HG03575 (cell line): ENCODE measurements around the gene ANKRD52.
A peak's percentile ranks its signal among the peaks of the same experiment; 100 is the strongest.

Source experiments
- ATAC-seq: cut with Tn5 transposase; IDR thresholded peaks from one replicate; pipeline ENCODE4 v1.9.1; 2021; ENCODE audit not compliant: unreplicated experiment, insufficient number of reproducible peaks, low FRiP score; ENCODE audit errors: extremely low read depth

ANKRD52 gene

DNA sequence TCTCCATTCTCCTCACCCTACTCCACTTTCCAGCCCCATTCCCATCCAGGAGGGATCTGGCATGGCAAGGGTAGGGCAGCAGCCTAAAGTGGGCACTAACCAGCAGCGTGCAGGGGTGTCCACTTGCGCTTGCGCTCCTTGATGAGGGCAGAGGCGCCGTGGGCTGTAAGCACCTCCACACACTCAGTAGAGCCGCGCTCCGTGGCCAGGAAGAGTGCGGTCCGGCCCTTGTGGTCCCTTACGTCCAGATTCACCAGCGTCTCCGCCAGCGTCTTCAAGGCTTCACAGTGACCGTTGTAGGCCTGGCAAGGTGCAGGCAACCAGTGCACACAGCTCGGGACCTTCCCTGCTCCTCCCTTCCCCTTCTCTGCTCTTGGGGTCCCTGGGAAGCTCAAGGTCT is 10.3 kb downstream of the ANKRD52 start:
- no peak for ATAC-seq

- ATAC-seq: no peak
Measured at GRCh38 chr12:56244494-56244893, 13.7 kb downstream of the ANKRD52 start.

- no peak for ATAC-seq
Measured at GRCh38 chr12:56243731-56244181, 14.4 kb downstream of the ANKRD52 start.

GRCh38 chr12:56242986-56243385 is 15.2 kb downstream of the ANKRD52 start:
- ATAC-seq: no peak

DNA sequence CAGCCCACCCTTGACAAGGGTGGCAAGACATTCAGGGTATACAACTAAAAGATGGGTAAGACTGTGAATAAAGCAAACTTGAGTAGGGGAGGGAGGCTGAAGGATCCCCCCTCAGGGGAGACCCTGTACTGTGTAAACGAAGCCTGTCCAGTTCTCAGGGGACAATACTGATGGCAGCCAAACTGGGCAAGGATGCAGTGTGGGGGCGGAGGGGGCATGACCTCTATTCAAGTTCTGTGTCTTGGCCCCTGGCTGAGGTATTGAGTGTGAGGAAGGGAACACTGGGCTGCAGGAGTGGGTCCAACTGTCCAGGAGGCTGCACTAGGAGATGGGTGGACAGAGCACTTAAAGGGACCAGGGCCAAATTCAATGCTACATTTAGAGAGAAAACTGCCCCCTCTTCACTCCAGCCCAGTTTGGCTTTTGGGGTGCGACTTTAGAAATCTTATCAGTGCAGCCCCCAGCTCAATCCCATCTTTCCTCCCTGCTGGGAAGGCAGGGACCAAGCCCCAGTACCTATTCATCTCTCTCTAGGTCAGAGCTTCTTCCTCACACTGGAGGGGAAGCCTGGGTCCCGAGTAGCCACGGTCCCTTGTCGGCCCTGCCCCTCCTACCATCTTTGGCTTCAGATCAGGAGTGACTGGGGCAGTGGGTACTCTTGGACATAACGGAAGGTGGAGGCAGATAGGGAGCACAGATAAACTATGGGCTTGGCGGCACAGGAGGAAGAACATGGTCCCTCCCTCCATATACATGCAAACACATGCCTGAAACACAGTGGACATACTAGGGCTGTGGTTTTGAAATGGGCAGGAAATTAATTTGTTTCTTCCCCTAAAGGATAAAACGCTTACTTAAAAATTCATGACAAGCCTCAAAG is 16.5 kb downstream of the ANKRD52 start:
- no peak for ATAC-seq

GRCh38 chr12:56237552-56237951 is 20.6 kb downstream of the ANKRD52 start:
- no peak for ATAC-seq

DNA sequence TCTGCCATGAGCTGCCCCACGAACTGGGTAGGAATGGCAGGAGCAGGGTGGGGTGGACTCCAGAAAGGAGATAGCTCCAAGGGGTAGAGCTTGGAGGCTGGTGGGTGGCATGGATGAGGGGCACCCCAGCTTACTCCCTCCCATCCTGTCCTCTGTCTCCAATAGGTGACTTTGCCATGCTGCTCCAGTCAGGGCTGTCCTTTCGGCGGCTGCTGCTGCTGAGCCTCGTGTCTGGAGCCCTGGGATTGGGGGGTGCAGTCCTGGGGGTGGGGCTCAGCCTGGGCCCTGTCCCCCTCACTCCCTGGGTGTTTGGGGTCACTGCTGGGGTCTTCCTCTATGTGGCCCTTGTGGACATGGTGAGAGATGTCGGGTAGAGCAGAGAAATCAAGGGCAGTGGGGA is 21.2 kb downstream of the ANKRD52 start:
- no peak for ATAC-seq

DNA sequence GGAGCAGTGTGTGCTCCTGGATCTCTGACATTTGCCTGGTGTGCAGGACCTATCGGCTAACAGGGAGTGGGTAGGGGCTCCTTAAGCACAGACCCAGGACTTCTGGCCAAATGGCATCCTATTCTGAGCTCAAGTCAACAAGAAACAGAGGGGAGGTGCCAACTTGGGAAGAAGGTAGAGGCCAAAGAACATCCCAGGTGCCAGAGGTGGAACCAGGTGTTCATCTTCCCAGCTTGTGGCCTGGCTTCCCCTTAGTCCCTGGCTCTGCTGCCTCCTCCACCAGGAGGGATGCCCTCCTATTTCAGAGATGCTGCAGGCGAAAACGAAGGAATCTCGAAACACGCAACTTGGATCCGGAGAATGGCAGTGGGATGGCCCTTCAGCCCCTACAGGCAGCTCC is 22.1 kb downstream of the ANKRD52 start:
- ATAC-seq: no peak

DNA sequence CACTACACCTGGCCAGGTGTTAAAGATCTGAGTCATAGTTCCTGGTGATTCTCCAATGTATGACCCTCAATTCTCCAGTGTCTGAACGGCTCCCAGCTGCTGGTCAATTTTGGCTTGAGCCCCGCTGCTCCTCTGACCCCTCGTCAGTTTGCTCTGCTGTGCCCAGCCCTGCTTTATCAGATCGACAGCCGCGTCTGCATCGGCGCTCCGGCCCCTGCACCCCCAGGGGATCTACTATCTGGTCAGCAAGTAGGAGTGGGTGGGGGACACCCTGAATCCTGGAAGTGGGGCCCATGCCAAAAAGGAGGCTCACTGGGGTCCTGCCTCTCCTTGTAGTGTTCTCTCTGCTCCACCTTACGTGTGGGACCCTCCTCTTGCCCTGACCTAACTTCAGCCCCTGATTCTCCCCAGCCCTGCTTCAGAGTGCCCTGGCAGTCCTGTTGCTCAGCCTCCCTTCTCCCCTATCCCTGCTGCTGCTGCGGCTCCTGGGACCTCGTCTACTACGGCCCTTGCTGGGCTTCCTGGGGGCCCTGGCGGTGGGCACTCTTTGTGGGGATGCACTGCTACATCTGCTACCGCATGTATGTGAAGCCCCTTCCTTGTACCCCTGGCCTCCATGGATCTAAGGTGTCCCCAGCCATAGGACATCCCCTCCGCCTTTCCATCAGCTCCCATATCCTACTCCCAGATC is 23.3 kb downstream of the ANKRD52 start:
- no peak for ATAC-seq

GRCh38 chr12:56231184-56231582 is 27.0 kb downstream of the ANKRD52 start:
- ATAC-seq: no peak

GRCh38 chr12:56230432-56231183 is 27.6 kb downstream of the ANKRD52 start:
- no peak for ATAC-seq

GRCh38 chr12:56229916-56230431 is 28.2 kb downstream of the ANKRD52 start, which contains the start of gene SLC39A5:
TSS of gene SLC39A5 (plus strand) at chr12:56230051. CDS start at chr12:56231275, 1,224 bp downstream.
- no peak for ATAC-seq

DNA sequence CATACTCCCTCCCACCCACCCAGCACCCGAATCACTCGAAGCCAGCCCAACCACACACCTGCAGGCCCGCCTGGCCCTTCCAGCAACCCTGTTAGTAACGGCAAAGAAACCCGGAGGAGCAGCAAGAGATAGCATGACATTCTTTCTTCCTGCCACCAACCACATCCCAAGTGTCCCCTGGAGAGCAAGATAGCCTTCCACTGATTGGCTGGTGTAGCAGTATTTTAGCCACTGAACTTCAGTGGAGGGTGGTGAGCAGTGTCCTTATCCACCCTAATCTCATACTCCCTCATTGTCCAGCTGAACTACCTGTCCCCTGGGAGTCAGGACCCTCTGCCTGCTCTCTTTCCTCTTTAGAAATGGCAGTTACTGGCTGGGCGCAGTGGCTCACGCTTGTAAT is 29.1 kb downstream of the ANKRD52 start:
- no peak for ATAC-seq

GRCh38 chr12:56224954-56225353 is 33.2 kb downstream of the ANKRD52 start:
- no peak for ATAC-seq

DNA sequence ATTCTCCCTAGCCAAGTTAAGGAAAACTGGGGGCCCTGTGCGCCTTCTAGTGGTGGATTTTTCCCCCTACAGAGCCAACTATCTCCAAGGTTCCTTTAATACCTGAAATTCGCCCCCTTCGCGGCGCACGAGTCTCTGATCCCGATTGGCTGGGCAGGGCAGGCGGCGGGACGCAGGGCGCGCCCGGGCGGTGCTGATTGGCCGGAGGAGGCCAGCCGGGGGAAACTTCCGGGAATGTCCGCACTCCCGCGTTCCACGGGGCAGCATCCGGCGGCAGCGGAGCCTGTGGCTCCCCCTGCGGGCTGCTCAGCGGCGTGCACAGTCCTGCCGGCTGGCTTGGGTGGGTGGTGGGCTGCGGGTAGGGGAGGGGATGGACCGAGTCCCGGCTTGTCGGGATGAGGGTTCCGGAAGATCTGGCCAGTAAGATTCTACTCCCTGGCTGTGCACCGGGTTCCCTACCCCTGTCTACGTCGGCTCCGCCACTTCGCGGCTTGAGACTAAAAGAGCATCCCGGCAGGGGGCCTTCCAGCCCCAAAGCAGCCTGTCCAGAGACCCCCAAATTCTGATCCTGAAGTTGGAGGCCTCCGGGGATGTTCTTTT is 34.0 kb downstream of the ANKRD52 start, which contains the start of gene NABP2:
NABP2 (plus strand) TSS at position 241 of the 600 bp plus-strand sequence. CDS start 515 bp downstream, outside the sequence.
- peak; percentile 51 for ATAC-seq

DNA sequence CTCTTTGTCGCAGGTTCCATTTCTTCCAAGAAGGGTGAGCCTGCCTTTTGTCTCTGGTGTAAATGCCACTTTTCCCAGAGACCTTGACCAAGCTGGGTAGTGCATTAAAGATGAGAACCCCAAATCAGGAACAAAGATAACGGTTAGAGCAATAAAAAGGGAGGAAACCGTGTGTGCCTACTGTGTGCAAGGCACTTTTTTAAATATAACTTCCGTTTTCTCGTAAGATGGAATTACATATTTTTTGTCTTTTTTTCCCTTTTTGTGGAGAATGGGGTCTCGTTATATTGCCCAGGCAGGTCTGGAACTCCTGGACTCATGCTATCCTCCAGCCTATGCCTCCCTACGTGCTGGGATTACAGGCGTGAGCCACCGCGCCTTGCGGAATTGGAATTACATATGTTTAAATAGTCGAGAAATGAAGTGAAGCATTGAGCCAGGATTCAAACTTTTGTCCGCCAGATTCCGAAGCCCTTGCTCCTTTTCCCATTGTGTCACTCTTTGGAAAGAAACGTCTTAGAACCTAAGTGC is 34.5 kb downstream of the ANKRD52 start:
- ATAC-seq: no peak

GRCh38 chr12:56222531-56222895 is 35.7 kb downstream of the ANKRD52 start:
- no peak for ATAC-seq

- peak; percentile 58 for ATAC-seq
Measured at GRCh38 chr12:56221757-56222530, 36.2 kb downstream of the ANKRD52 start, which contains the start of gene RNF41. TSS of gene RNF41 (minus strand) at chr12:56221922. CDS start at chr12:56214047, 7,875 bp downstream.
